Hematopoietic multipotent progenitor cell treated with erythropoietin and hydrocortisone succinate and interleukin-3 and kit ligand, for 6 days (in vitro differentiated cells): ENCODE measurements around the gene GPBAR1.
"Not testable (repeated sequence)": the region's sequence is repeated elsewhere in the genome, so short reads cannot be mapped to it uniquely, and the experiment has no call there.

Experiments used
- DNase-seq: peaks from one replicate; pipeline ENCODE4 v3.0.0-alpha.2; 2015

The GPBAR1 gene

DNA sequence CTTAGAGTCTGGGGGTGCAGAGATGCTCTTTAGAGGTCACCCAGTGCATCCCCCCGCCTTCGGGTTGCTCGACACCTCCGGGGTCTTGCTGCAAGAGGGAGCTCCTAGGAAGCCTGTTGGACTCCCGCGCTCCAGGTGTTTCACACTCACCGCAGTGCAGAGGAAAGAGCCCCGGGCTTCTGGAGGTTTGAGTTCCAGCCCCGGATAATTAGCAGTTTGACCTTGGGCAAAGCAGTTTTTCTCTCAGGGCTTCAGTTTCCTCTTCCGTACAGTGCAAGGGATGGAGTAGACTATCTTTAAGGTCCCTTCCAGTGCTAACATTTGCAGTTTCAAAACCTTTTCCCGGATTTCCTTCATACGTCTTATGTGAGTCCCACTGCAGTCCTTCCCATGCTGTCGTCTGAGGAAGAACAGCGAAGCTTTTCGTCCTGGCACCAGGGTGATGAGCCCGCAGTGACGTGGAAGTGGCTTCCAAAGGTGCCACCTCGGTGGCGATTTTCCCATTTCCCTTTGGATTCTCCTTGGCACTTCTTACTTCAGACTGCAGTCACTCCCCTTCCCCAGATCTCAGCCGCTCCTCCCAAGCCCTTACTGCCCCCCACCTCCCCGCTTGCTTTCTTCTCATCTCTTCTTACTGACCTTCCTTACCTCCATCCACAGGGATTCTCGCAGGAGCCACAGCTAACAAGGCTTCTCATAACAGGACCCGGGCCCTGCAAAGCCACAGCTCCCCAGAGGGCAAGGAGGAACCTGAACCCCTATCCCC, 10.1 kb downstream of the GPBAR1 start:
- peak; percentile 53 for DNase-seq

DNA sequence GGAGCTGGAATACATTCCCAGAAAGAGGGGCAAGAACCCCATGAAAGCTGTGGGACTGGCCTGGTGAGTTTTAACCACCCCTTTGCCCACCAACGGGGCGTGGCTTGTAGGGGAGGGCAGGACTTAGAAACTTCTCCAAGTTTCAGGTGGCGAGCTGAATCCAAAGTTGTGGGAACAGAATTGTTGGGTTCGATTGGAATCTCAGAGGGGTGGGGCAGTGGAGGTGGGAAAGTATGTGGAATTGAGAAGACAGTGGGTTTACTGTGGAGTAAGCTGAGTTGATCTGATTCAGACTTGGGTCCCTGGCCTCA, 10.6 kb downstream of the GPBAR1 start:
- DNase-seq, result no peak

DNA sequence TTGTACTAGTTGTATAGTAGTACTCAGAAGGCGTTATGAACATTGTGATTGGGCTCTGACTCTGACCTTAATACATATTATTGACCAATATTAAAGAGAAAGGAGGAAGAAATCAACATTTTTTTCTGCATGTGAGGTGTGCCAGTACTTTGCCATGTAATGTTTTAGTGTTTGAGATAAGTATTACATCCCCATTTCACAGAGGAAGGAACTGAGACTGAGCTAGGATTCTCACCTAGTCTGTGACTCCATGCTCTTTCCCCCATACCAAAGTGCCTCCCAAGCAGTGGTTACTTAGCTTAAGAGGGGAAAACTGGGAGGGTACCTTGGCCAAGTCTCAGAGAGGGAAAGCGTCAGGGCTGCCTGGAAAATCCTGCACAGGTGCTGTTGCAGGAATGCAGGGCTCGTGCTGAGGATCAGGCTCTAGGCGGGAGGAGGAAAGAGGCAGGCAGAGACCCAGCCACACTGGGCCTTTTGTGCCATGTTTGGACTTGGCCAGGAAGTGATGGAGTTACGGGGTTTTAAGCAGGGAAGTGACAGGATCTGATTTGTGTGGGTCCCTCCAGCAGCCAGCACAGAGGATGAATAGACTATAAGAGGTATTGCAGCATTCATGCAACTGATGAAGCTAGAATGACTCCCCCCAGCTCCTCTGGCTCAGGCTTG, 11.2 kb downstream of the GPBAR1 start:
- no peak for DNase-seq

DNA sequence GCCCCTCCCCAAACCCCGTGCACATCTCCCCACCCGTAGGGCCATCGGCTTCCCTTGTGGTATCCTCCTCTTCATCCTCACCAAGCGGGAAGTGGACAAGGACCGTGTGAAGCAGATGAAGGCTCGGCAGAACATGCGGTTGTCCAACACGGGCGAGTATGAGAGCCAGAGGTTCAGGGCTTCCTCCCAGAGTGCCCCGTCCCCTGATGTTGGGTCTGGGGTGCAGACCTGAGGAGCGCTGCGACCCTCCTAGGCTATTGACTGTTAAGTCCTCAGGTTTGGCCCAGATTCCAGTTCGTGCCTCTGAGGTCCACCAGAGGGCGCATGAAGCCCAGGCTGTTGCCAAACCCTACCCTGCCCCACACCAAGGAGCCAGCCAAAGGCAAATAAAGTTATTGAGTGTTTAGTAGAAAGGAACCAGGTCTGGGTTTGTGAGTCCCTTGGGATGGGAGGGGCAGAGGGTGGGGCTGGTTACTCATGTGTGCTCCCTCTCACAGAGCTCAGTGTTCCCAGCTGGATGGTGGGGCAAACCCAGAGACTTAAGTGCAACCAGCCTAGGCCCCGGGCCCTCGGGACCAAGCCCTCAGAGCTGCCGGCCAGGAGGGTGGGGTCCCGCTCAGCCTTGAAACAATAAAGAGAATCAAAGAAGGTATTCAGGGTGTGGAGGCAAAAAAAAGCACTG, 11.9 kb downstream of the GPBAR1 start:
- peak; percentile 96 for DNase-seq

DNA sequence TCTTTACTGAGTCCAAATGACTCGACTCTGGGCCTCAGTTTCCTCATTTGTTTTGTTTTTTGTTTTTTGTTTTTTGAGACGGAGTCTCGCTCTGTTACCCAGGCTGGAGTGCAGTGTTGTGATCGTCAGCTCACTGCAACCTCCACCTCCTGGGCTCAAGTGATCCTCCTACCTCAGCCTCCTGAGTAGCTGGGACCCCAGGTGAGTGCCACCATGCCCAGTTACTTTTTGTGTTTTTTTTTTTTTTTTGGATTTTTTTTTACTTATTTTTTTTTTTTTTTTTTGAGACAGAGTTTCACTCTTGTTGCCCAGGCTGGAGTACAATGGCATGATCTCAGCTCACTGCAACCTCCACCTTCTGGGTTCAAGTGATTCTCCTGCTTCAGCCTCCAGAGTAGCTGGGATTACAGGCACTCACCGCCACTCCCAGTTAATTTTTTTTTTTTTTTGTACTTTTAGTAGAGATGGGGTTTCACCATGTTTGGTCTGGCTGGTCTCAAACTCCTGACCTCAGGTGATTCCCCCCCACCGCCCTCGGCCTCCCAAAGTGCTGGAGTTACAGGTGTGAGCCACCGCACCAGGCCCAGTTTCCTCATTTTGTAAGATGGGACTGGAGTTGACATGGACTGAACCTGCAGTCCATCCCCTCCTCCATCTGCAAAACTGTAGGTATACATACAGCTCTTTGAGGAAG, 12.5 kb downstream of the GPBAR1 start:
- DNase-seq, result not testable (repeated sequence)

DNA sequence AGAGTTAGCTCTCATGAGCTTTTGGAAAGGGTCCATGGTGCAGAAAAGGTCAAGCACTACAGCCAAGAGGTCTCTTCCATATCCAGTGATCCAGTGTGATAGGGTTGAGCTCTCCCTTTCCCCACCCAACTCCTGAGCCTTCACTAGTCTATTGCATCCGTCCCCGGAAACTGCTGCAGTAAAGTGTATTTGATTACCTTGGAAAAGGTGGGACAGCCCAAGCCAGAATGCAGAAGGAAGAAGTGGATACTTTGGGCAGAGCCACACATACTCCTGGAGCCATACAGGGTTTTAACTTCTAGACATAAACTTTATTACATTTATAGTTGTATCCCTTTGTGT, 13.1 kb downstream of the GPBAR1 start:
- DNase-seq, result no peak

DNA sequence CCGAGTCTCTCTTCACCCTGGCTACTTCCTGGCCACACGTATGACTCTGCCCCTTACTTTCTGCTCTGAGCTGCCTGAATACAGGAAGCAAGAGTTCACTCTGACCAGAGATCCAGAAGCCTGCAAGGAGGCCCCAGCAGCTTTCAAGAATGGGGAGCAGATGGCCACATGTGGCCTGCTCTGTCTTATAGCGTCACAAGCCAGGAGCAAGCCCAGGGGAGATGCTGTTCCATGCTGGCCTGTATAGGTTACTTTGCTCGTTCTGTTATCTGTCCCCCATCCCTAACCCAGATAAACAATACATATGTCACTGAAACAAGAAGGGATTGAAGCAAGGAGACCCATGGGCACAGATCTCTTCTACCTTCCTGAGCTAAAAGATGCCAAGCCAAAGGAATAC, 13.8 kb downstream of the GPBAR1 start:
- DNase-seq, result no peak

DNA sequence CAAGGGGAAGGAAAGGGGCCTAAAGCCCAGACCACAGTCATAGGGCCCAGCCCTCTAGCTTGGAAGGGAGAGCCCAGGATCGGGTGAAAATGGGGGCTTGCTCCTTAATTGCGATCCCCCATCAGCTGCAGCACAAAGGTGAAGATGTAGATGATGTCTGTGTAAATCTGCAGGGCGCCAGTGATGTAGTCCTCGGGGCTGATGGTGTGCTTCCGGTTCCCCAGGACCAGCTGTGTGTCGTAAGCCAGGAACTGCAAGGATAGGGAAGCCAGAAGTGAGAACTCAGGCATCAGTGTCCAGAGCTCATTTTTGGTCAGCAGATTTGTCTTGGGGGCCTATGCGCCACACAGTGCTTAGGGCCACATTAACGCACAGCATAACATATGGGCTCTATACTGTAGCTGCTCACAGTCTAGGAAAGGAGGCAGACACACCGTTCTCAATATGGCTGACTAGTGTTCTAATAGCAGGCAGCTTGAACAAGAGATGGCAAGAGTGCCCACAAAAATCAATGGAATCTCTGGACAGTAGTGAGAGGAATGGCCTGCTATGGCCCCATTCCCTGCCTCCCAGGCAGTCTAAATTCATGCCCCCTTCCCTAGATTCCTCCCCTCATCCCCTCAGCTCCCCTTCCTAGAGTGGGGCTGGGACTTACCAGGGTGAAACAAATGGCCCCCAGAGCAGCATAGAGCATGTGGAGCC, 14.7 kb downstream of the GPBAR1 start:
- DNase-seq, result no peak

DNA sequence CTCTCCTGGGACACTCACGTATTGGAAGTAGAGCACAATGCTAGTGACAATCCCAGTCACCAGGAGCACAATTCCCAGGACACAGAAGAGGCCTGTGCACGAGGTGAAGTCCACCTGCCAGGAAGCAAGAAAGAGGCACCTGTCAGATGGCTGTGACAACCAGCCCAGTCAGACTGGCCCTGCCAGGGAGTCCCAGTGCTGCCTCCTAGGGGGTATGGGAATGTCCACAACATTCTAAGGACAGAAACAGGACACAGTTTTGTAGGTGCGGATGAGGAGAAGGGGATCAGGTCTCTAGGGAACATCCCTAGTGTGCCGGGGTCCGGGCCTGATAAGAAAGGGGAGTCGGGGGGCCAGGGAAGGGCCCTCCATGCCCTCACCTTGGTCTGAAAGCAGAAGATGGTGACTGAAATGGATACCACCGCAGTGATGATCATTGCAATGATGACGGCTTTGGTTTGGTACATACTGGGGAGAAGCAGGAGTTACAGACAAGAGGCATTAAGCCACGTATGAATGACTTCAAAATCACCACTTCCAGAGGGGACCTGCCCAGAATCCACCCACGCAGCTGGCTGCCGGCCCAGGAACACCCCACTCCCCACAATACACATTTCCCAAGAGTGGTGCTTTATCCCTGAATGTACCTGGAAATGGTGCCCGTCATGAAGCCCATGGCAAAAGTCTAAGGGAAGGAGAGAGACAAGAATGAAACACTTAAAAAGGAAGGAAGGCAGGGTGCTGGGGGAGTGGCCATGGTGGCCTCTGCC, 16.4 kb downstream of the GPBAR1 start:
- DNase-seq, result no peak

DNA sequence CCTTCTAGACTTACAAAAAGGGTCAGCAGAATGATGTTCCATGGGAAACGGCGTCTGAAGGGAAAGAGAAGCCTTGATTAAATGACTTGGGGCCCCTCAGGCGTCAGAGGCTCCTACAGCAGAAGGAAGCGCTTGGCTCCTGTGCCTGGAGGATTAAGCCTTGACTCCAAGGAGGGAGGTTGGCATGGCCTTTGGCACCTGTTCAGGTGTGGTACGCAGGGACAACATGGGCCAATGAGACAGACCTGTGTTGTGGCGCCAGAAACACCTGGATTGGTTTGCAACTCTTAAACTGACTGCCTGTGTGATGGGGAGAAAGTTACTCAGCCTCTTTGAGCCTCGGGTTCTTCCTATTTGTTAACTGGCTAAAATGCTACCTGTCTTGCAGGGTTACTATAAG, 17.1 kb downstream of the GPBAR1 start:
- no peak for DNase-seq

DNA sequence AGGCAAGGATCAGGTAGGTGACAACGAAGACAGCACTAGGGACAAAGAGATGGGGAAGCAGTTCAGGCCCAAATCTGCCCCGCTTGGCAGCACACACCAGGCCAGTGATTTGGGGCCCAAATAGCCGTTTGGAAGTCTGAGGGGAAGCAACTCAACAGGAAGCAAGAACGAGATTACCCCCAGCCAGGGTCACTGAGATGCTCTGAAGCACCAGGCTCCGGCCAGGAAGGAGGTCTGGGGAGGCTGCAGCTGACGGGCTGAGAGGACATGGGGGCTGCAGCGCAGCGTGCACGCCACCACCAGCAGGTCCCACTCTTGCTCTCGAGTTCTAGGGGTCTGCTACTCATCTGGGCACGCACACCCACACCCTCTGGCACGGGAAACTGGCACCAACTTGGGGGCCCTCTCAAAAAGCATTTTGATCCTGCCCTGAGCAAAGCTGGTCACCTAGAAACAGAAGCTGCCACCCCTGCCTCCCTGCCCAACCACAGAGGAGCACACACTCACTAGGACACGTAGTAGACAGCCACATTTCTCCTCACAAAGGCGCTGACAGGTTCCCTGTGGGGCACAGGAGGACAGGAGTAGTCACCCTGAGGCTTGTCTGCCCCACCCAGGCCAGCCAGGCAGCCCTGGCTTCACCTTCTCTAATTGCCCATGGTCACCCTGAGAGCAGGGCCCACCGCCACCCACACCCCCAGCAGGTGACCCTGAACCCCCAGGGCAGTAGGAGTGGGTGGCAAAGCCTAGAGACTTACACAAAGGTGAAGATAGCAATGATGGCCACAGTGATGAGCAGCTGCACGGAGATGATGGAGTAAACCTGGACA, 17.9 kb downstream of the GPBAR1 start:
- no peak for DNase-seq

DNA sequence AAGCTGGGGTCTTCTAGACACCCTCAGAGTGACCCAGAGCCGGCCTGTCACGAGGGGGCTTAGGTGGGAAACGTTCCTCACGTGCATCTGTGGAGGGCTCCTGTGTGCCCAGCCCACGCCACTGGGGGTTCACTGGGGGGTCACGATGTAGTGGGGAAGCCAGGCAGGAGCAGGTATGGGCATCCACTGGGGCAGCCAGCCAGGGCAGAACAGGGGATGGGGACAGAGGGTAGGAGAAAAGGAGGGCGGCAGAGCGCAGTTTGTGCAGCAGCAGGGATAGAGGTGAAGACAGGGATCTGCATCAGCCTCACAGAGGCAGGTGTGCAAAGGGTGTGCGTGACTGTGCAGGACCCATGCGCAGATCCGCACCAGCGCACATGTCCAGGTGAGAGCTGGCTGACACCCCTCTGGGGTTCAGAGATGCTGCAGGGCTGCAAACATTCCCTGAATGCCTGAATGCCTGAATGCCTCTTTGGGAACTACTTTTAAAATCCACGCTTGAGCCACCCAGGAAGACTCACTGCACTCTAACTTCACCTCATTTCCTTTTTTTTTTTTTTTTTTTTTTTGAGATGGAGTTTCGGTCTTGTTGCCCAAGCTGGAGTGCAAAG, 19.6 kb downstream of the GPBAR1 start:
- no peak for DNase-seq

DNA sequence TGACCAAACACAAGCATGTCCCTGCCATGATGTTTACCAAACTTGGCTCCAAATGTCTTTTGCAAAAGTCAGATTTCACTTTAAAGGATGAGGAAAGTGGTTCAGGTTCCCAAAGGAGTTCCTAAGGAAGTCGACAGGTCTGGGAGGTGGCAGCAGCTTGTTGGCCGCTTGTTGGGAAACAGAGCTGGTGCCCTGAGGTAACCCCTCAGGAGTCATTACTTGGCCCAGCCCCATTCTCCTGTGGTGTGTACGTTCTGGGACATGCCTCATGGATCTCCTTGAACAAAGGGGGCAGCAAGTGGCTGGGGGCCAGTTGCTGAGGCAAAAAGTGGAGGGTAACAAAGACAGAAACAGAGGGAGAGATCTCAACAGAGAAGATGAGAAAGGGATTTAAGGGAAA, 20.6 kb downstream of the GPBAR1 start:
- no peak for DNase-seq

DNA sequence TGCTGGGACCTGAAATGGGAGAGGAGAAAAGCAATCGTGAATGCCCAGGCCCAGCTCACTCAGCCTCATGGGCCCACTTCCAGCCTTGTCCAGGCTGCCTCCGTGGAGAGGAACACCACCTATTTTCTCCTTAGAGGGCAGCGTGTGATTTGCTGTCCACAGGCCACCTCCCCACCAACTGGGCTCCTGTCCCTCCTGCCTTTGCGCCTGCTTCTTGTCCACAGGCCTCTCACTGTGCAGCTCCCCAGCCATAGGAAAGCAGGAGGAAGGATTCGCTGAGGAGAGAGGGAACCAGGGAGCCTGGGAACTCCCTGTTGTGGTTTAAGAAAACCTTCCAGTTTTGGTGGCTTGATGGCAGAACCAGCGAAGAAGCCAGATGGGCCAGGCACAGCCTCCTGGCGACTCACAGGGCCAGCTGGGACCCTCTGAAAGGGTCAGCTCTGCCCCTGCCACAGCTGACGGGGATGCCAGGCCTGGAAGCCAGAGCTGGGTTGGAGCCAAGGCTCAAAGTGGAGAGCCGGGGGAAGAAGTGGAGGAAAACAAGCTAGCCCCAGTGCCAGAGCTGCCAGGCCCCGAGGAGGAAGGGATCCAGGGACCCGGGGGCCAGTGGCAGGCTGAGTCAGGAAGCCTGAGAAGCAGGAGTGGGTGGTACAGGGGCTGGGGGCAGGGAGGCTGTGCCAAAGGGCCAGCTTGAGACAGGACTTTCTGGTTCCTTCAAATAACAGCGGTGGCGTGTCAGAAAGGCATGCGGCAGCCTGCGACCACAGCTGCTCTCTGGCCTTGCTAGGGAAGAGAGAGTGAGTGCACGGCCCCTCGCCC, 21.6 kb downstream of the GPBAR1 start:
- no peak for DNase-seq

DNA sequence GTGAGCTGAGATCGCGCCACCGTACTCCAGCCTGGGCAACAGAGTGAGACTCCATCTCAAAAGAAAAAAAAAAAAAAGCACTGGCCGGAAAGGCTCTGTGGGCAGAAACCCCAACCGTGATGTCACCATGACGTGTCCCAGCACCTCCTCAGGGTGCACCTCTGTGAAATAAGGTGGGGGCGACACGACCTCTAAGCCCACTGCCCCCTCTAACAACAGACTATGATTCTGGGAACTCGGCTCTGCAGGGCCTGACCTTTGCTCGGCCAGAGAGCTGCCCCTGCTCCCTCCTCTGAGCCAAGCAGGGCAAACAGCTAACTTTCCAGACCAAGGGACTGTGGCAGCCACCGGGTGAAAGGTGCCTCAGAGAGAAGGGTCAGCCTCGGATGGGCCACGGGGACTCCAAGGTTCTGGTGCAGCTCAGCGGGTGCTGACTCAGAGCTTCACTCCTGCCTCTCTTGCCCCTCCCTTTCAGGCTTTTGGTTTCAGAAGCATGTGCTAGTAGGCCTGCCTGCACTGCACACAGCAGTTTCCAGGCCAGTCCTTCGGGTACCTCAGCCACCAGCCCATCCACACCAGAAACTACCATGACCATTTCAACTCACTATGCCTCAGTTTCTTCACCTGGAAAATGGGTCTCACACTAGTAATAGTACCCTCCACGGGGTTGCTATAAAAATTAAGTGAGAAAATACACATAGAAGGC, 23.4 kb downstream of the GPBAR1 start:
- peak; percentile 76 for DNase-seq

DNA sequence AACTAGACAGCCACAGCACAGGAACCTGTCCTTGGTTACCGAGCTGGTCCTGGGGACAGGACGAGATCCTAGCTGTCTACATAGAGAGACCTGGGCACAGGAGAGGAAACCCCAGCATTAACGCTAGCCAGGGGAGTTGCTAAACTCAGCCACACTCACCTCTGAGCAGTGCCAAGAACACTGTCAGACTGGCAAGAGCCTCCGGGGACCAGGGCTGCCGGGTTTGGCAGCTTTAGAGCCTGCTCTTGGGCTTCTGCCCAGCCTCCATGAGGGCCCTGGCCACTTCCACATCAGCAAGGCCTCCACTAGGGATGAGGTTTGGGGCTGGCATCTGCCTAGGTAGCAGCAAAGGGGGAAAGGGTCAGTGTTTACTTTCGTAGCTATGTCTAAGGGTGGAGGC, 24.8 kb downstream of the GPBAR1 start:
- no peak for DNase-seq

DNA sequence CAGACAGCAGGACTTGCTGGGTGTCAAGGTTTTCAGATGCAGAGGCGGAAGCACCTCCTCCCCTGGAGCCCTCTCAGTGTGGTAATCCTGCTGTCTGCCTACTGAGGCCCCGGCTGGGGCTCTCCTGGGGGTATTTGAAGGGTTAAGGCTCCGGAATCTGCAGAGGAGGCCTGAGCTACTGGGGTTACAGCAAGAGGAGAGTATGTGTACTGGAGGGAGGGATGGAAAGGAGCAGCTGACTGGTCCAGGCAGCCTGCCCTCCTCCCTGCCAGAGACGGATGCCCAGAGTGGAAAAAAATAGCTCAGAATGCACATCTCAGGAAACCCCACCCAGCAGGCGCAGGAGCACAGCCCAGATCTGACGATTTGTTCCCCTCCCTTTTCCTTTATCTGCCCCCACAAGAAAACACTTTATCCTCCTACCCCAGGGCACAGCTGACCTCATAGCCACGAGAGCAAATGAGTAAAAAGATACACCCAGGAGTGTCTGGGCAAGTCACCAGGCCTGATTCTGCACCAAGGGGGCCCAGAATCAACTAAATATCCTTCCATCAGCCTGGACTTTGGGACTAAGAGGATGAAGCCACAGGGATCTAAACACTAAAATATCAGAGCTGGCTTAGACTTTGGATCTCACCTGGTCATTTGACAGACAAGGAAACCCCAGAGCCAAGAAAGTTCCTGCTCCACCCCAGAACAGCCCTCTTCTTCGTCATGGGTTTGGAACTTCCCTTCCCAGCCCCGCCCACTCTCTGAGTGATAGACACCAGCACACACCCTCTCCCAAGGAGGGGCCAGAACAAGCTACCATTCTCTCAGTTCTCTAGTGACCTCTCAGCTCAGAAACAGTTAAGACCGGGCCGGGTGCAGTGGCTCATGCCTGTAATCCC, 26.0 kb downstream of the GPBAR1 start:
- peak; percentile 98 for DNase-seq

DNA sequence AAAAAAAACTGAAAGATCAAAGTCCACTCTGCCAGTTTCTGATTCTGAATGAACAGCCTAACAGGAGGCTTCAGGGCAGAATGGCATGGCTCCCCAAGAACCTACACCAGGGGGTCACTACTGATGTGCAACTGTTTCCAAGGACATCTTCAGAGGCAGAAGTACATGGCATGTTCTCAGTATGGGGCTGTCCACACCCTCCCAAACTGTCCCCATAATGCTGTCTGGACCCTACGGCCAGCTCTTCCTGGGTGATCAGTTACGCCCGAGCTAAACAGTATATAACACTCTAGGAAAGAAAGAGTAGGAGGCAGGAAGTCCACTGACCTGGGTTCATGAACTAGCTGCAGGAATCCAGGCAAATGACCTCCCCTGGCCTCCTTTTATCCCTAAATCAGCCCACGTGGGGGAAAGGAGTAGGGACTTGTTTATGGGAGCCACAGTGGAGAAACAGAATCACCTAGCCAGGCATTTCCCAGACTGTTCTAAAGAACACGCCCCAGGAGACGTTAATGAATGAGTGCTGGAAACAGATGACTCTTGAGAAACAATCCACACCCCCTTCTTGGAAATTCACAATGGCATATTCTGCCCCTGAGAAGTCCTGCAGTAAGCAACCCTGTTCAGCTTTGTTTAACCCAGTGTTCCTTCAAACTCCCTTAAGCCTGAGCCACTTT, 29.0 kb downstream of the GPBAR1 start:
- DNase-seq, result peak; percentile 72
